HG03442 (cell line): ENCODE data around the gene RGPD3.
"Not testable (repeated sequence)": the region's sequence is repeated elsewhere in the genome, so short reads cannot be mapped to it uniquely, and the experiment has no call there.

Source experiments
- ATAC-seq: cut with Tn5 transposase; IDR thresholded peaks from one replicate; pipeline ENCODE4 v1.9.1; 2021; ENCODE audit warnings: mild to moderate bottlenecking, moderate library complexity; ENCODE audit not compliant: unreplicated experiment

RGPD3 gene

DNA sequence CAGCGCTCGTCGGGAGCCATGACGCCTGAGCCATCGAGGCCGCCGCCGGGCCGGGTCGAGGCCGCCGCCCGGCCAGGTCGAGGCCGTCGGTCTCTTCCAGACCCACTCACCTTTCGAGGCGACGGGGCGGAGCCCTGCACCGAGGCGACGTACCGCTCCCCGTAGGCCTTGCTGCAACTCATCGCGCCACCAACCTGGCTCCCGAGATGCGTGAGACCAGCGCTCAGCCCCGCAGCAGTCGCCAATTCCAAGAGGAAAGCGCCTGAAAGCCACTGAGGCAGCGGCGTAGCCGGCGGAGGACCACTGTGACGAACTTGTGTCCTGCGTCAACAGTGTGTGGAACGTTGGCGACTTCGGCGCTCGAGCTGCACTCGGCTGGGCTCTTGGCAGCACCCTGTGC, at the start of gene RGPD3:
TSS of gene RGPD3 (minus strand) at position 307 of the 400 bp plus-strand sequence. CDS start at position 182, 125 bp downstream.
- not testable (repeated sequence) for ATAC-seq

DNA sequence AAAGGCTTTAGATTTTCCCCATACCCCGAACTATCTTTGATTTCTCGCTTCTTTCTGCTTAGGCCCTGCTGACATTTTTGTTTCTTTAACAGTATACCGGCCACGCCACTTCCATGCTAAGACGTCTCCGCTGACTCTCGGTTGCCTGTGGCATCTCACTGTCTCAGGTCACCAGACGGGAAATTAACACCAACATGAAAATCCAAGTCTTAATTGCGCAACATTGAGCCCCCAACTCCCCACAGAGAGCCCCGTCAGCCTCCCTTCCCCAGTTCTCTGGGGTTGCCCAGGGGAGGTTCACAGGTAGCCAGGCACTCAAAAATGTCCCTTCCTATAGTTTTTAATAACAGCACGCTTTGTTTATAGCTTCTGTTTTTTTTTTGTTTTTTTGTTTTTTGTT, 49.1 kb upstream of the RGPD3 start:
- ATAC-seq = no peak

DNA sequence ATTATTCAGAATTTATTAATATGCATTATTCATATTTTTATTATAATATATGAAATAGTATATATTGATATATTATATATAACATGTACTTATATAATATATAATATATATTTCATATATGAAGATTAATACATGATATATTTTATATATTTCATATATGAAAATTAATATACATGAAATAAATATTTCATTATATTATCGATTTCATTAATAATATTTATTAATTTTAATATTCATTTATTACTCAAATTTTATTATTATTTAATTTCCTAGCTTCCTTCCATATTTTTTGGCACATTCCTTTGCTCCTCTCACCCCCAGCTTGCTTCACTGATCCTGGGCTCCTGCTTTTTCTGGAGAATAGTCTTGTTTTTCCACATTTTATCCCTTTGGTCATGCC, 48.7 kb upstream of the RGPD3 start:
- ATAC-seq = no peak

DNA sequence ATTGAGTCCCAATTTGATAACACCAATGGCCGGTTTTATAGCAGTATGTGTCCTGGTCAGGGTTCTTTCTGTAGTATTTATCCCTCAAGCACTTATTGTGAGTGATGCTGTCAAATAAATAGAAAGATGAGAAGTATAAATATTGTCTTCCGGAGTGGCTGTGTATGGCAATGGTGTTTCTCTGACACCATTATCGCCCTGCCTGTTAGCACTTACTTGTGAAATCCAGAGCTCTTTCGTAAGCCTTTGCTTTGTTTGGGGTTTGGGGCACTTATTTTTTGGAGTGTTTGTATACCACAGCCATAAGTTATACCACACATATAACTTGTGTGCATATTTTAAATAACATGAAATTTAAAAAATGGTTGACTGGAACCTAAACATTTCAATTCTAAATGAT, 48.2 kb upstream of the RGPD3 start:
- ATAC-seq = no peak

DNA sequence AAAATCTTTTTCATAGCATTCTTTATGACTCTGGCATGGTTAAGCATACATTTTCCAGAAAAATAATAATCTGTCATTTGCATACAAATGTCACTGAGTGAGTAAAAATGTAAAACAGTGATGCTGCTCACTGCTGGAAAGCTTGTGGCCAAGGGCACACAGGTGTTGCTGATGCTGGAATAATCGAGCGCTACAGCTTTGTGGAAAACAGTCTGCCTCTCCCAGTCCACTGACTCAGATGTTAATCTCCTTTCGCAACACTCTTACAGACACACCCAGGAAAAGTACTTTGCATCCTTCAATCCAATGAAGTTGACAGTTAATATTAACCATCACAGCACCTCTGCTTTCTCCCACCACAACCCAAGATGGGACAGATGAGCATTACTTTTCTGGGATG, 46.6 kb upstream of the RGPD3 start:
- not testable (repeated sequence) for ATAC-seq

DNA sequence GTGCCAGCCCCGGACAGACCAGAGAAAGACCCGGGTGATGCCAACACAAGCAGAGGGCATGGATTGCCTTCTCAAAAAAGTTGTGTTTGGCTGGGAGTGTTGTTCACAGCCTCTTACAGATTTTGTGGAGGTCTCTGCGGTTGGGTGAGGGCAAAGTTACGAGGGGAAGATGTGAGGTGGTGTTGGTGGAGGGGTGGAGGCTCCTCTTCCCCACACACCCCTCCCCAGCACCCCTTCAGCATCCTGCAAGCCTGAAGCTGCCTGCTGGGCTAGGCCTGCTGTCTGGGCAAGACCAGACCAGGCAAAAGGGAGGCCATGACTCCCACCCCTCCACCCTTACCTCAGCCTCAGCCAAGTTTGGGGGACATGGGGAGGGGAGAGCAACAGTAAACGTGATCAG, 45.2 kb upstream of the RGPD3 start:
- ATAC-seq = not testable (repeated sequence)

DNA sequence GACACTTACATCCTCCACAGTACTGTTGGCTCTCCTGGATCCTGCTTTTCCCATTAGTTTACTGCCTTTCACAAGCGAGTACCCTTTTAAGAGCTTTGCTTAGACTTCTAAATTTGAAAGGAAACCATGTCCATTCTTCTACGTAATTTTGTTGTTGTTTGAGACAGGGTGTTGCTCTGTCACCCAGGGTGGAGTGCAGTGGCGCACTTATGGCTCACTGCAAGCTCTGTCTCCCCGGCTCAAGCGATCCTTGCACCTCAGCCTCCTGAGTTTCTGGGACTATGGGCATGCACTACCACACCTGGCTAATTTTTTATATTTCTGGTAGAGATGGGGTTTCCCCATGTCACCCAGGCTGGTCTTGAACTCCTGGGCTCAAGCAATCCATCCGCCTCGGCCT, 43.7 kb upstream of the RGPD3 start:
- ATAC-seq = not testable (repeated sequence)

DNA sequence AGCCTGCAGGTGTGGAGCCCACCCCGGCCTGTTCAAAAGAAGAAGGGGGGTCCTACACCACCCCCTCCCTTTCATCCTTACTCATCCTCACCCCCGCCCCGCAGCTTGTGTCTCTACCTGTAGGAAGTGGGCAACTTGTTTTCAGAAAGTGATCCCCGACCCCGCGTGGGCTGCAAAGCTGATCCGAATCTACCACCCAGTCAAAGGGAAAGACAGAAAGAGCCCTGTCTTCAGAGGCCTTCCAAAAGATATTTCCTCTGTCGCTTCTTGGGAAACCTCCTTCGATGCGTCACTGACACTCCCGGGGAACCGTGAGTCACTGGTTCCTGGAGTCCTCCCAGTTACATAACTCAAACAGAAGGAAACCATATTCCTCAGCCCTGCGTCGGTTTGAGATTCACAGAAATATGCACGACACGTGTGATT, 43.3 kb upstream of the RGPD3 start:
- not testable (repeated sequence) for ATAC-seq

DNA sequence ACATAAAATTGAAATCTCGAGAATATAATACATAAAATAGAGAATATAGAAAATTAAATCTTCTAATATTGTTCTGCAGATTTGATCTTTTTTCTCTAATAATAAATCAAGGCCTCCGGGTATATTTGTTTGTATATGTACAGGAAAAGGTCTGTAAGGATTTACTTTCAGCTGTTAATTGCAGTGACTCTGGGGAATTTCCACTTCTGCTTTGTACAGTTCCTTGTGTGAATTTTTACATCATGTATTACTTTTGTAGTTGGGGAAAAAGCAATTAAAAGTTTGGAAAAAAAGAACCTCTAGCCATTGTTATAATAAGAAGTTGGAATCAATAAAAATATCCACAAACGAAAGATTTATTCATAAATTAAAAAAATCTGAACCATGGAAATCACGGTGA, 42.6 kb upstream of the RGPD3 start:
- ATAC-seq = not testable (repeated sequence)

DNA sequence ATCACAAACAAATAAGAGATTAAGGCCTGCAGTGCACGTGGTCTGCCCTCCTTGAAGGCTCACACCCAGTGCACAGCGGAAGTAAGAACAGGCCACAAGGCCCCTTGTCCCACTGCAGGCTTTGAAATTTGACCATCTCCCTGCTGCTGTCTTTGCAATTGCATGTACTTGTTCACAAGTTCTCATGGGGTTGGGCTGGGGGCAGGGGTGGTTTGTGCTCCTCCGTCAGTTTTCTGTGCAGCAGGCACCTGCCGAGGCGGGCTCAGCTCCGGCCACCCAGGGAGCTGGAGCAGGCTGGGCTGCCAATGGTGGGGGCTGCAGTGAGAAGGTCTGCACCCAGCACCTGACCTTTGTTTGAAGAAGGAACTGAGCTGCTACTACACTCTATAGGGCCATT, 41.2 kb upstream of the RGPD3 start:
- ATAC-seq = not testable (repeated sequence)

DNA sequence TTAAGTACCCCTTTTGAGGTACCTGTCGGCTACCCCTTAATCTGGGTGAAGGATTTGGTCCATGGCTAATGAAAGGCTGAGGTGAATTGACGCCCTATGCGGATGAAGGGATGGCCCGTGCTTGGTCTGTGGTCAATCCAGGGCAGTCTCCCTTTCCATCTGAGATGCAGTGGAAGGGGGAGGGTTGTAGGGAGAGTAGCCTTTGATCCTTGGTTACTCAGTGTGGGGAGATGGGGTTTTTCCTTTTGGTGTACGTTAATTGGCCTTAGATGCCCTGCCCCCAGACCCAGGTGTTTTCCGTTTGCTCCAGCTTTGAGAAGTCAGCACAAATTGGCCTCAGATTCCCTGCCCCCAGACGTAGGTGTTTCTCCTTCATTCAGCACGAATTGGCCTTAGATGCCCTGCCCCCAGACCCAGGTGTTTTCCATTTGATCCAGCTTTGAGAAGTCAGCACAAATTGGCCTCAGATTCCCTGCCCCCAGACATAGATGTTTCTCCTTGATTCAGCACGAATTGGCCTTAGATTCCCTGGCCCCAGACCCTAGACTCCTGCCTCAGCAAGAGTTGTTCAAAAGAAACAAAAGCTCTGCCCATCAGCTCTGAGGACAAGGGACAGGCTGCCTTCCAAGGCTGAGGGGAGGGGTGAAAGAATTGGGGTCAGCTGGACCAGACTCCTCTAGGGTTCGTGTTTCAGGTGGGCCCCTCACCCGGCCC, 40.6 kb upstream of the RGPD3 start:
- ATAC-seq = not testable (repeated sequence)

DNA sequence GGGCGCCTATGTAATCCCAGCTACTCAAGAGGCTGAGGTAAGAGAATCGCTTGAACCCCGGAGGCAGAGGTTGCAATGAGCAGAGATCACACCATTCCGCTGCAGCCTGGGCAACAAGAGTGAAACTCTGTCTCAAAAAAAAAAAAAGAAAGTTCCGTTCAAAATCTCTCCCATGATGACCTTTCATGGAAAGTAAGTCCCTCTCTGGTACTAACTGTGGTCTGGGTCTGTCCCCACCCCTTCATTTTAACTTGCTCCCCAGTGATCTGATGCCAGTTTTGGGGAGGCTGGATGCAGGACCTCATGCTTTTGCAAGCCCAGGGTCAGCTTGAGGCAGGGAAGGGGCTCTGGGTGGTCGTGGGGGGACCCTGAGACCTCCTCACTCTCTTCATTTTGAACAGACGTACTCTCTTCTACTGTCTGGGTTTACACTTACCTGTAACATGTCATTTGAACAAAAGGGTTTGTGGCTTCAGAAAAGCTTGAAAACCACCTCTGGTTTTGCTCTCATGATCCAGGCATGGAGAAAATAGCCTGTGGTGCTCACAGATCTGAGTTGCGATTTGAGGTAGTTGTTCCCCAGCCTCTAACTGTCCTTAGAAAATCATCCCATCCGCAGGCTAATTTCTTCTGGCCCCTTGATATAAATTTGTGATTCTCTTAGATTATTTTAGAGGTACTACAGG, 37.9 kb upstream of the RGPD3 start:
- ATAC-seq = not testable (repeated sequence)

DNA sequence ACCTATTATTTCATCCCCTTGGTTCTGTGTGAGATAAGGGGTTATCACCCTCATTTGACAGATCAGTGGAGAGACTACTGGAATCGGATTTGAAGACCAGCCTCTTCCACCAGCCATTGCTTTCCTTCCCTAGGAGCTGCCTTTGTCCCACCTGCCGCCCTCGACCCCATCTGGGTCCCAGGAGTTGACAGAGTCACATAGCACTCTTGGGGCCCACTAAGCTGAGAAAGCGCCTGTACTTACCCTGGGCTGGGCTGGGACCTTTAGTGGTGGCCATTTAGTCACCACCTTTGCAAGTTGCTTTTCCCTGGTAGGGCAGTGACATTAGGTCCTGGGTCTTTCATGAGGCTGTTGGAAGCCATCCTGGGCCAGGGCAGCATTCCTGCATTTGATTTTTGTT, 36.6 kb upstream of the RGPD3 start:
- not testable (repeated sequence) for ATAC-seq

DNA sequence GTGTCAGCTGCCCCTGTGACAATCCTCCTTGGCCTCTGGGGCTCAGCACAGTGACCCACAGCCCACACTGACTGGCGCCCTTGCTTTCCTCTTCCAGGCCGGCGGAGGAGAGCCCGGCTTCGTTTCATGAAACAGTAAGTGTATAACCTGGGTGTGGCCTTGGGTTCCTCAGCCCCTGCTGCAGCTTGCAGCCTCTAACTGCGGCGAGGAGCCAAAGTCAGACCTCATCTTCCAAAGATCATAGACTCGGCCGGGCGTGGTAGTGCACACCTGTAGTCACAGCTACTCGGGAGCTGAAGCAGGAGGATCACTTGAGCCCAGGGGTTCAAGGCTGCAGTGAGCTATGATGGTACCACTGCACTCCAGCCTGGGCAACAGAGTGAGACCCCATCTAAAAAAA, 36.0 kb upstream of the RGPD3 start:
- not testable (repeated sequence) for ATAC-seq

DNA sequence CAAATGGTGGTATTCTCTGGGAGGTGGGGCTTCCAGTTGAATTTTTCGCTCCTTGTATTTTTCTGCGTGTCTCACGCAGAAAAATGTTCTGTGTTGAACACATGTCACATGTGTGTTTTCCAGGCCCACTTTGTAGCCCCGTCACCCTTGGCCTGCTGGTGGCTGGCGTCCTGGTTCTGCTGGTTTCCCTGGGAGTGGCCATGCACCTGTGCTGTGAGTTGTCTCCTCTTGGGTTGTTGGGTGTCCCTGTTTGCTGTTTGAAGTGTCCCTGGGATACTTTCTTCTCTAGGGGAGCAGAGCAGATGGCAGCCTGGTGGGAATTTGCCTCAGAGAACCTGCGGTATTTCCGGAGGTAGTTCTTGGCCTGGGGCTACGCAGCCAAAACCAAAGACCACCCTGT, 34.1 kb upstream of the RGPD3 start:
- ATAC-seq = not testable (repeated sequence)

DNA sequence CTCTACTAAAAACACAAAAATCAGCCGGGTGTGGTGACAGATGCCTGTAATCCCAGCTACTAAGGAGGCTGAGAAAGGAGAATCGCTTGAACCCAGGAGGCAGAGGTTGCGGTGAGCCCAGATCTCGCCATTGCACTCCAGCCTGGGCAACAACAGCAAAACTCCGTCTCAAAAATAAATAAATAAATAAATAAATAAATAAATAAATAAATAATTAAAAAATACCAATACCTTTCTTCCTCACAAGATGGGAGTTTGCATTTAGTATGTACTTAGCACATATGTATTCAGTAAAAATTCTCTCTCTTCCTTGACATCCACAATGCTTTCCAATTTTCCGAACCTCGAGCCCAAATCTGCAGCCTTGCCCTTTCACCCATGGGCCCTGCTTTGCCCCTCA, 32.1 kb upstream of the RGPD3 start:
- not testable (repeated sequence) for ATAC-seq

DNA sequence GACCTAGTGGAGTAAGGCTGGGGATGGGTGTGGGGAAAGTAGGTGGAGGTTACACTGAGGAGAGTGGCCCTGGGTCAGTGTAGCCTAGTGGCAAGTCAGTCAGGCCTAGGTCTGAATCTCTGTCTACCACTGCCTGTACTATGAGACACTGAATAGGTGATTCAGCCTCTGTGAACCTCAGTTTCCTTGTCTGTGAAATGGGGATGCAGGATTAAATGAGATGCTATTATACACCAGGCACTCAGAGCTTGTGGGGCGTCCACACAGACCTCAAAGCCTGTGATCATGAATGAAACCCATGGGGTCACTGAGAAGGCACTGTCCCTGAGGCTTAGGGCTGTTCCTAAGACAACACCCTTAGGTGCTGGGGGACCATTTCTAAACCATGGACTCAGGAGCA, 30.3 kb upstream of the RGPD3 start:
- not testable (repeated sequence) for ATAC-seq

DNA sequence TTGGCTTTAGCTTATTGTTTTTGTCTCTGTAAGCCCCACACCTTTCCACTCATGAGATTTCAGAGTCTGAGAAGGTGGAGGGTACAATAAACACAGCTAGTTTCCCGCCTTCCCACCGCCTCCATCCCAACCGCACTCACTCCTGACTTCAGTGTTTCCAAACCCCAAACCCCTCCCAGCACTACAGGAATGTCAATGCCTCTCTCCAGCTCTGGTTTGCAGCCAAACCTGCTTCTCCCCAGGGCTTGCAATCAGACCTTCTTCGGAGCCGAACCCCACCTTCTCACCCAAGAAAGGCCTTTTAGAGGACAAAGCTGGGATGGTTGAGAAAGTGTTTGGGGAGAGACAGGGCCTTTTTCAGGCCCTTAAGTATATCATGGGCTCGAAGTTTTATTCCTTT, 24.7 kb upstream of the RGPD3 start:
- ATAC-seq = not testable (repeated sequence)

DNA sequence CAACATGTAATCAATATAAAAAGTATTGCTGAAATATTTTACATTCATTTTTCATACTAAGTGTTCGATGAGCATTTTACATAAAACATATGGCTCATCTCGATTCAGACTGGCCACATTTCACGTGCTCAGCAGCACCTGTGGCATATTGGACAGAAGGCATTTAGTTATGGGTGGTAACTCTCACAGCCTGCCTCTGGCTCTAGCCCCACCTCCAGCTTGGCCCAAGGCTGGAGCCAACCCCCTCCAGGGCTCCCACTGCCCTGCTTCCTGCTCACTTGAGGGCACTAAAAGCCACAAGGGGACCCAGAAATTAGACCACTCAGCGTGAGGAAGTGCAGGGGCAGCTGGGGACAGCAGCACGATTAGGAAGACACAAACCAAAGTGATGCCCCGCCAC, 24.2 kb upstream of the RGPD3 start:
- not testable (repeated sequence) for ATAC-seq

DNA sequence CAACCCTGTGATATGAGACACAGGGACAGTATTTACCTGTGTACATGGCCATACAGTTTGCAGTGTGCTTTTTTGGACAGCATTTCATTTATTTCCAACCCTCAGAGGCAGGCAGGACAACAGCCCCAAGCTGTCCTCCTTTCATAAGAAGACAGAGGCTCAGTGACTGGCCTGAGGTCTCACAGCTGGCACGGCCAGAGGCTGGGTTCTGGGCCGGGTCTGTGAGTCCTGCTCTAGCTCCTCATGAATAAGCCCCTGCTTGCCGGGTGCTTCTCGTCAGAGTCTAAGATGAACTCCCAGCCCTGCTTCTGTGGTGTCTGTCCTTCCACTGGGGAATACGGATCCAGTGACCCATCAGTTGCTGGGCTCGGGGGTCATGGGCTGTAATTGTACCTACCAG, 21.5 kb upstream of the RGPD3 start:
- not testable (repeated sequence) for ATAC-seq

DNA sequence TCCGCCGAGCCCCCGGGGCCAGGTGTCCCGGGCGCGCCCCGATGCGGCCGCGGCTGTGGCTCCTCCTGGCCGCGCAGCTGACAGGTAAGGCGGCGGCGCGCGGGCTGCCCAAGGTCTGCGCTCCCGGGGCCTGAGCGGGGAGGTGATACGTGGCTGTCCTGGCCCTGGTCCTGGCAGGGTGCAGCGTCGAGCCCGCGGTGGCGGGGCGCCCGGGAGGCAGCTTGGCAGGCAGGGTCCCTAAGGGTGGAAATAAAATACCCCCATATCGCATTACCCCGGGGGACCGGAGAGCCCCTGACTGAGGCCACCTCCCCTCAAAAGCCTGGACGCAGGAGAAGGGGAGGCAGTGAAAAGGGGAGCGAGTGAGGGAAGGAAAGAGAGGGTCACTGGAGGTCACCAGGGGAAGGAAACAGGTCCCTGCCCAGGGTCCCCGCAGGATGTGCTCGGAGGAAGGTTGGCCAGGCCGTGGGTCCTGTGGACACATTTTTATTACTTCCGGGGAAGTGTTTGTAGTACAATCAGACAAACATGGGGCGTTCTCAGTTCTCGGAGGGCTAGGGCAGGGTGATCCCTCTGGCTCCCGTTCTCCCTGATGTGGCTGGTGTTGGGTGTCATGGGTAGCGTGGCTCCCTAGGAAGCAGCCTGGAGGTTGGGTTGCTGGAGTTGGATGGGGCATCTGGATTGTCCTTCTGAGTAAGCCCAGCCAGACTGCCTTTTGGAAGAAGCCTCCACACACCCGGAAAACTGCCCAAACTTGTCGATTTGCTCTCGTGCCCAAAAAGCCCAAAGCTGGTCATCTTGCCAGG, 19.4 kb upstream of the RGPD3 start:
- ATAC-seq = not testable (repeated sequence)
